ENCODE results near the gene FADS3.

DNA sequence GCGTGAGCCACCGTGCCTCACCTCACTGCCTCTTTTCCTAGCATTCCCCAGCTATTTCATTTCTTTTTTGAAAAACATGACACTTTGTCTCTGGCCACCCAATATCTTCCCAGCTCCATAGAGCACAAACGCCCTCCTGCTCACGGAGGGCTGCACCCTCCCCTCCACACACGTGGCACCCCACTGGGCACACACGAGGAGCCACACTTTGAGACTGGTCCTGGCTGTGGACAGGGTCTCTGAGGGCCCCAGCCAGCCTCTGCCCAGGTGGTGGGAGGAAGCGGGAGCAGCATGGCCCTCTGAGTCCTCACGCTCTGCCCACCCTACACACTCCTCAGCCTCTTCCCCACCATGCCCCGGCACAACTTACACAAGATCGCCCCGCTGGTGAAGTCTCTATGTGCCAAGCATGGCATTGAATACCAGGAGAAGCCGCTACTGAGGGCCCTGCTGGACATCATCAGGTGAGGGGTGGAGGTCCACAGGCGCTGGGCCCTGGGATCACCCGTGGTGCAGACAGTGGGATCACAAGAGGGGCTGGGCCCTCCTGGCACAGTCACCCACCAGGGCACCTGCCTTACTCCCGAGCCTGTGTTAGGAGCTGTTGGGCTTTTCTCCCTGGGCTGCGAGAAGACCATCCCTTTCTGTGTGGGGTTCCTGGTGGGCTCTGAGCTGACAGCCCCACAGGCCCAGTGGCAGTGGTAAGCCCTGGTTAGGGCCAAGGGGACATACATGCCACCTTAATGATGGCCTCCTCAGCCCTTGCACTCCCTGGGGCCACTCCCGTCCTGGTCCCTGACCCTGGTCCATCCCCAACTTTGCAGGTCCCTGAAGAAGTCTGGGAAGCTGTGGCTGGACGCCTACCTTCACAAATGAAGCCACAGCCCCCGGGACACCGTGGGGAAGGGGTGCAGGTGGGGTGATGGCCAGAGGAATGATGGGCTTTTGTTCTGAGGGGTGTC, 26.2 kb downstream of the FADS3 start:
- TF ChIP-seq, protein P1, sequence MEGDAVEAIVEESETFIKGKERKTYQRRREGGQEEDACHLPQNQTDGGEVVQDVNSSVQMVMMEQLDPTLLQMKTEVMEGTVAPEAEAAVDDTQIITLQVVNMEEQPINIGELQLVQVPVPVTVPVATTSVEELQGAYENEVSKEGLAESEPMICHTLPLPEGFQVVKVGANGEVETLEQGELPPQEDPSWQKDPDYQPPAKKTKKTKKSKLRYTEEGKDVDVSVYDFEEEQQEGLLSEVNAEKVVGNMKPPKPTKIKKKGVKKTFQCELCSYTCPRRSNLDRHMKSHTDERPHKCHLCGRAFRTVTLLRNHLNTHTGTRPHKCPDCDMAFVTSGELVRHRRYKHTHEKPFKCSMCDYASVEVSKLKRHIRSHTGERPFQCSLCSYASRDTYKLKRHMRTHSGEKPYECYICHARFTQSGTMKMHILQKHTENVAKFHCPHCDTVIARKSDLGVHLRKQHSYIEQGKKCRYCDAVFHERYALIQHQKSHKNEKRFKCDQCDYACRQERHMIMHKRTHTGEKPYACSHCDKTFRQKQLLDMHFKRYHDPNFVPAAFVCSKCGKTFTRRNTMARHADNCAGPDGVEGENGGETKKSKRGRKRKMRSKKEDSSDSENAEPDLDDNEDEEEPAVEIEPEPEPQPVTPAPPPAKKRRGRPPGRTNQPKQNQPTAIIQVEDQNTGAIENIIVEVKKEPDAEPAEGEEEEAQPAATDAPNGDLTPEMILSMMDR (conservative IDR thresholded peaks at IDR 0.05 in 1 of 2, IDR thresholded peaks at IDR 0.05 in 1 of 2; ENCODE audit: low read depth in 1 of 2, low read length in 2 of 2) = no peak
- no peak for TF ChIP-seq EZH2 (IDR thresholded peaks at IDR 0.05; ENCODE audit: low read length, missing control alignments)

All from fibroblast of lung (primary cell).